ENCODE data around the gene KAT6B.
A peak's percentile ranks its signal among the peaks of the same experiment; 100 is the strongest.

KAT6B gene

GRCh38 chr10:74925291-74925690 lies 98.9 kb downstream of the KAT6B start:
- no peak for DNase-seq

GRCh38 chr10:74925708-74926107 lies 99.3 kb downstream of the KAT6B start:
- no peak for DNase-seq

GRCh38 chr10:74926791-74927585 lies 100.6 kb downstream of the KAT6B start:
- DNase-seq: no peak

GRCh38 chr10:74927701-74928100 lies 101.3 kb downstream of the KAT6B start:
- no peak for DNase-seq

GRCh38 chr10:74928742-74929191 lies 102.4 kb downstream of the KAT6B start:
- no peak for DNase-seq

- DNase-seq: no peak
Observed at GRCh38 chr10:74929197-74929596, 102.8 kb downstream of the KAT6B start.

- no peak for DNase-seq
Observed at GRCh38 chr10:74930965-74931364, 104.6 kb downstream of the KAT6B start.

GRCh38 chr10:74932648-74933047 lies 106.2 kb downstream of the KAT6B start:
- DNase-seq: no peak

GRCh38 chr10:74934100-74934812 lies 107.9 kb downstream of the KAT6B start:
- no peak for DNase-seq

- DNase-seq: no peak
Observed at GRCh38 chr10:74936577-74937265, 110.3 kb downstream of the KAT6B start.

GRCh38 chr10:74937266-74937856 lies 111.0 kb downstream of the KAT6B start:
- no peak for DNase-seq

GRCh38 chr10:74944205-74944604 lies 117.8 kb downstream of the KAT6B start:
- DNase-seq: no peak

- peak; percentile 84 for DNase-seq
Observed at GRCh38 chr10:74947781-74948401, 121.5 kb downstream of the KAT6B start.

- DNase-seq: no peak
Observed at GRCh38 chr10:74949034-74949832, 122.8 kb downstream of the KAT6B start.

GRCh38 chr10:74949843-74950765 lies 123.7 kb downstream of the KAT6B start:
- DNase-seq: no peak

GRCh38 chr10:74953214-74953613 lies 126.8 kb downstream of the KAT6B start:
- no peak for DNase-seq

GRCh38 chr10:74955796-74956195 lies 129.4 kb downstream of the KAT6B start:
- no peak for DNase-seq

GRCh38 chr10:74956555-74957111 lies 130.2 kb downstream of the KAT6B start:
- no peak for DNase-seq

GRCh38 chr10:74957285-74957961 lies 131.0 kb downstream of the KAT6B start:
- DNase-seq: no peak

GRCh38 chr10:74958316-74958715 lies 131.9 kb downstream of the KAT6B start:
- DNase-seq: no peak
